ENCODE data around the gene CTSG.
"Not testable (repeated sequence)": the region's sequence is repeated elsewhere in the genome, so short reads cannot be mapped to it uniquely, and the experiment has no call there.

- TF ChIP-seq CTCF, POLR2A (IDR thresholded peaks at IDR 0.05): not testable (repeated sequence)
Observed at GRCh38 chr14:24525877-24526620, 50.0 kb downstream of the CTSG start.
